Endothelial cell of umbilical vein (primary cell): ENCODE data around the gene RPLP2. TPM values are rescaled to one million over a fixed set of nuclear protein-coding genes. Genes with fewer than 3 reads are reported as not detected.

ENCODE experiments used
- BruUV-seq: library from RNA; stranded (reverse); fragments of 400-500 nt; replicated peaks from 2 replicates; lab custom pipeline; 2021; lab: Mats Ljungman, UMichigan
- CTCF ChIA-PET: fragments of 300-600, 350-600 bp; sonication (Branson Sonifier 250); formaldehyde crosslinking; loops from one replicate; lab custom pipeline; 2021; ENCODE audit warnings: antibody characterized with exemption, inconsistent platforms; lab: Charles Lee
- POLR2A ChIA-PET: fragments of 300-600, 350-600 bp; sonication (Branson Sonifier 250); formaldehyde crosslinking; loops from one replicate; lab custom pipeline; 2021; ENCODE audit warnings: antibody characterized with exemption, inconsistent platforms; lab: Charles Lee
- DNase-seq: peaks from one replicate; pipeline ENCODE4 v3.0.0-alpha.2; 2011; ENCODE audit warnings: low read depth, low spot score
- FAIRE-seq: peaks from 2 replicates; lab custom pipeline; 2011; peaks lifted over from hg19 to GRCh38; lab: Jason Lieb, UNC
- H2AFZ ChIP-seq: 2 replicates; pipeline ENCODE4 v1.6.0; 2012; ENCODE audit warnings: low read depth, low read length, control low read depth, inconsistent platforms
- H3K27ac ChIP-seq: 2 replicates; pipeline ENCODE4 v1.5.1; 2011; ENCODE audit warnings: low read depth, mild to moderate bottlenecking, control low read depth, low read length, moderate library complexity; ENCODE audit not compliant: insufficient read depth
- H3K27me3 ChIP-seq, 2 experiments: 2 replicates each; pipeline versions ENCODE4 v1.6.0 to v1.6.1; 2011; ENCODE audit warnings: low read length in 2 of 2, mixed read lengths in 1 of 2; ENCODE audit not compliant: control insufficient read depth in 2 of 2, insufficient read depth in 2 of 2
- H3K36me3 ChIP-seq, 2 experiments: 2 replicates in 1 of 2; 3 replicates in 1 of 2; pipeline ENCODE4 v1.5.1; 2011; ENCODE audit warnings: low read length in 2 of 2, mild to moderate bottlenecking in 1 of 2, moderate library complexity in 1 of 2; ENCODE audit not compliant: control insufficient read depth in 2 of 2, insufficient read depth in 2 of 2; ENCODE audit errors: extremely low read depth in 1 of 2
- H3K4me1 ChIP-seq: 3 replicates; pipeline ENCODE4 v1.5.1; 2011; ENCODE audit warnings: mild to moderate bottlenecking, low read length; ENCODE audit not compliant: control insufficient read depth, insufficient read depth; ENCODE audit errors: extremely low read depth
- H3K4me2 ChIP-seq: 2 replicates; pipeline ENCODE4 v1.6.1; 2011; ENCODE audit warnings: low read length, control low read depth, mixed read lengths; ENCODE audit not compliant: insufficient read depth
- H3K4me3 ChIP-seq, 3 experiments: fragments of 200-600 bp in 1 of 3; sonication (generic), shearing (Covaris generic) in 1 of 3; replicated peaks in 1 of 3; 2 replicates each; pipeline ENCODE4 v1.5.1; 2011 to 2016; ENCODE audit warnings: control low read depth in 3 of 3, low read length in 3 of 3, mild to moderate bottlenecking in 2 of 3, inconsistent platforms in 1 of 3, low read depth in 1 of 3, moderate library complexity in 1 of 3; ENCODE audit not compliant: insufficient read depth in 1 of 3
- H3K79me2 ChIP-seq: 2 replicates; pipeline ENCODE4 v1.6.0; 2012; ENCODE audit warnings: low read length, inconsistent platforms; ENCODE audit not compliant: control insufficient read depth, insufficient read depth
- H3K9ac ChIP-seq: replicated peaks from 2 replicates; pipeline ENCODE3; 2011; ENCODE audit warnings: low read length, control low read depth; ENCODE audit not compliant: insufficient read depth; ENCODE audit errors: extremely low read depth
- H3K9me1 ChIP-seq: replicated peaks from 3 replicates; pipeline ENCODE4 v1.6.0; 2011; ENCODE audit warnings: mild to moderate bottlenecking, low read length; ENCODE audit not compliant: control insufficient read depth, insufficient read depth; ENCODE audit errors: extremely low read depth
- H3K9me3 ChIP-seq: replicated peaks from 2 replicates; pipeline ENCODE4 v1.5.1; 2012; ENCODE audit warnings: low read length, inconsistent platforms; ENCODE audit not compliant: control insufficient read depth, insufficient read depth
- H4K20me1 ChIP-seq: replicated peaks from 2 replicates; pipeline ENCODE3; 2011; ENCODE audit warnings: mild to moderate bottlenecking, low read length; ENCODE audit not compliant: control insufficient read depth, insufficient read depth; ENCODE audit errors: extremely low read depth
- EZH2 ChIP-seq: IDR thresholded peaks from 2 replicates; pipeline ENCODE4 v1.6.1; 2012; ENCODE audit warnings: borderline replicate concordance, low read depth, mild to moderate bottlenecking, moderate library complexity, low read length, inconsistent platforms; ENCODE audit not compliant: severe bottlenecking
- FOS ChIP-seq: IDR thresholded peaks from 2 replicates; pipeline ENCODE4 v1.6.1; 2011; ENCODE audit warnings: mild to moderate bottlenecking, low read length, moderate library complexity, borderline replicate concordance; ENCODE audit not compliant: insufficient read depth
- GATA2 ChIP-seq: IDR thresholded peaks from 2 replicates; pipeline ENCODE4 v1.7.0; 2011; ENCODE audit warnings: low read depth, mild to moderate bottlenecking, moderate library complexity, mixed read lengths, low read length; ENCODE audit not compliant: insufficient read length, insufficient read depth
- JUN ChIP-seq: IDR thresholded peaks from 2 replicates; pipeline ENCODE4 v1.6.1; 2011; ENCODE audit warnings: borderline replicate concordance, low read depth; ENCODE audit not compliant: insufficient read length, insufficient read depth
- MYC ChIP-seq: IDR thresholded peaks from one replicate; pipeline ENCODE4 v1.6.1; 2011; ENCODE audit warnings: mild to moderate bottlenecking, low read depth, low read length
- POLR2A ChIP-seq: IDR thresholded peaks from 2 replicates; pipeline ENCODE4 v1.6.1; 2012; ENCODE audit warnings: low read depth, mild to moderate bottlenecking, control low read depth, low read length
- POLR2AphosphoS5 ChIP-seq: IDR thresholded peaks from 2 replicates; pipeline ENCODE4 v1.6.1; 2012; ENCODE audit warnings: low read depth, mild to moderate bottlenecking, control low read depth, low read length, moderate library complexity; ENCODE audit not compliant: insufficient read depth
- dilution Hi-C: fragments of 300-500 bp; cut with MboI; formaldehyde crosslinking; loops from one replicate; pipeline ENCODE4 v1.15.0; 2019; ENCODE audit warnings: low sequenced_read_pairs; ENCODE audit not compliant: extremely low pct_ligation_motif_present
- intact Hi-C: fragments of 100-400 bp; cut with micrococcal nuclease; formaldehyde crosslinking; loops from one replicate; pipeline ENCODE4 v1.10.0; 2022
- polyA plus RNA-seq, 4 experiments: library from polyadenylated mRNA; depleted of rRNA in 3 of 4; stranded (reverse) in 3 of 4; unstranded in 1 of 4; fragments of >200 nt; gene quantifications; 2 replicates each; pipeline versions ENCODE4 v1.2.1 to v1.2.3, GENCODE V29; 2011 to 2012; ENCODE audit warnings: missing spikeins in 1 of 4
- total RNA-seq: library from RNA; stranded (reverse); gene quantifications from 2 replicates; pipeline ENCODE4 v1.2.3, GENCODE V29; 2021
- TF ChIP-seq, protein P1 (sequence below), 2 donors: IDR thresholded peaks; 1 replicate in 1 of 2; 2 replicates in 1 of 2; pipeline ENCODE4 v1.5.1; 2011; ENCODE audit warnings: low read length in 2 of 2, mild to moderate bottlenecking in 2 of 2, moderate library complexity in 2 of 2, control low read depth in 1 of 2, inconsistent platforms in 1 of 2, low read depth in 1 of 2; ENCODE audit not compliant: insufficient read depth in 1 of 2; ENCODE audit errors: extremely low read depth in 1 of 2
- TF ChIP-seq, protein P2 (sequence below): IDR thresholded peaks from 2 replicates; pipeline ENCODE4 v1.6.1; 2011; ENCODE audit not compliant: insufficient read depth, insufficient read length

The RPLP2 gene
- total and polyA plus RNA-seq, 2 donors (not counting 3 experiments of a cell fraction or from before 2014, with no cell fraction given) = 1,579 to 1,739 TPM

DNA sequence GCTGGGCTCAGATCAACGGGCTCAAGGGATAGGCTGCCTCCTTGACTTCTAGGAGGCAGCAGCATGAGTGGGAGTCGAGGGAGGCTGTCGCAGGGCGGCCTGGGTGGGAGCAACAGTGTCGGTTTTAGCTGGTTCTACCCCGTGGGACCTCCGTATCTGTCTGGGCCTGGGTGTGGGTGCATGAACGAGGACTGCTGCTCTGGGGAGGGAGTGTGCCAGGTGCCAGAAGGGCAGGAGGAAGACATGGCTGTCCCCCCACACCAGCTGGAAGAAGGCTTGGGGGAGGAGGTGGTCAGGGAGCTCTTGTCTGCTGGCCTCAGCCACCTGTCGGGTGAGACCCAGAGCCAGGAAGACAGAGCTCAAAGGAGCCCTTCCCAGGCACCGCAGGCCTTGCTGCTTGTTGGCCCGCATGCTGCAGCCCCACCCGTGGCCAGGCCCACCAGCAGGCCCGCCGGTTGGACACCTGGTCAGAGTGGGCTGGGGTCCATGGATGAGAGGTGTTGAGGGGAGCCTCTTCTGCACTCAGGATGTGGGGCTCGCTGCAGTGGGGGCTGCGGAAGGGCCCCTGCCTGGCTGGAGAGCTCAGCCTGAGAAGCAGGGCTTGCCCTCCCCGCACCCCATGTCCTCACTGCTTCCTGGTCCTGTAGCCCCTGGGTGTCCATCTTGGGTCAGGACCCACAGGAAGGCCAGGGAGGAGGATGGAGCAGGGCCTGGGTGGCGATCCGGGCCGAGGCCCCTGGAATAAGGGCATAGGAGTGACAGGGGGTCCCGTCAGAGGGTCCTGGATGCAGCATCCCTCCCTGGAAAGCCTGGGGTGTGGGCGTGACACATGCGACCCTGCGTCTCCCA lies 23.3 kb upstream of the RPLP2 start:
- no peaks in the 10 kb centered on the region for H3K27me3 ChIP-seq
- H3K27ac ChIP-seq = no peak overlapping the region
- DNase-seq (no peak), FAIRE-seq (no peak)
- H3K4me1 ChIP-seq = no peaks in the 10 kb centered on the region
- H3K4me3 ChIP-seq = no peak overlapping the region
- POLR2A ChIA-PET = no interaction called here
- H3K79me2 ChIP-seq = no peaks in the 10 kb centered on the region
- CTCF ChIA-PET = interaction anchor here (1.9 kb wide), 1 partner anchor 11 kb away, joined by 9 read pairs; the partner anchor contains the start of gene SLC25A22
- intact Hi-C loops (no loop called here), dilution Hi-C loops (no loop called here)
- TF ChIP-seq EZH2 (no peak), POLR2A (peak; percentile 5)
- no peak overlapping the region for H2AFZ ChIP-seq
- no peak overlapping the region for H3K4me2 ChIP-seq
- no TSS peak for BruUV-seq
- H3K9me3 ChIP-seq = no peaks in the 10 kb centered on the region
- no peaks in the 10 kb centered on the region for H3K36me3 ChIP-seq
- H4K20me1 ChIP-seq = no peaks in the 10 kb centered on the region
- no peak overlapping the region for H3K9ac ChIP-seq
- H3K9me1 ChIP-seq = no peaks in the 10 kb centered on the region

DNA sequence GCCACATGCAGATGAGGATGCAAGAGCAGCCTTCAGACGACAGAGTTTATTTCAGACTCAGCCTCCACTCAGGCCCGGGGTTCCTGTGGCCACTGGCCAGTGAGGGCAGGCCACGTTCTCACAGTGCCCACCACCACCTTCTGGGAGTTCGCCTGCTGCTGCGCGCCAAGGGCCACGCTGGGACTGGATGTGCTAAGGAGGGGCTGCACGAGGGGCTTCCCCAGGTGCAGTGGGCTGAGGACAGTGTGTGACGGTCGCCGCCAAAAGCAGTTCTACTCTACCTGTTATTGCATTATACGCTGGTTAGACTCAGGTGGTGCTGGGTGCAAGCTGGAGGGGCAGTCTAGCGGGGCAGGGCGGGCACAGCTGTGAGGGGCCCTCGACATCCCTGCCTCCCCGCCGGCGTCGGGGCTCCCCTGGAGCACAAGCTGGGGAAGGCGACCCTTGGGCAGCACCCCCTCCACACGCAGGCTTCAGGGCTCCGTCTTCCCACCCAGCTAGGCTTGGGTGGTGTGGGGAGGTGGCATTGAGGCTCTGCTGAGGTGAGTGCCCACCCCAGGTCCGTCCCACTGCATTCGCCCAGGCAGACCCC lies 22.6 kb upstream of the RPLP2 start:
- FAIRE-seq = no peak
- Histone ChIP-seq H3K27me3 (no peaks in the 10 kb centered on the region), H3K4me1 (no peaks in the 10 kb centered on the region), H3K36me3 (no peaks in the 10 kb centered on the region), H3K4me2 (no peak overlapping the region), H2AFZ (no peak overlapping the region), H4K20me1 (no peaks in the 10 kb centered on the region), H3K9ac (no peak overlapping the region), H3K27ac (no peak overlapping the region), H3K79me2 (no peaks in the 10 kb centered on the region), H3K9me1 (no peaks in the 10 kb centered on the region), H3K9me3 (no peaks in the 10 kb centered on the region), H3K4me3 (no peak overlapping the region)
- dilution Hi-C loops = no loop called here
- POLR2A ChIA-PET = no interaction called here
- no peak for DNase-seq
- CTCF ChIA-PET = no interaction called here
- no peak for TF ChIP-seq EZH2
- no peak for TF ChIP-seq POLR2A
- TF ChIP-seq GATA2 = no peak
- TF ChIP-seq, protein P1, sequence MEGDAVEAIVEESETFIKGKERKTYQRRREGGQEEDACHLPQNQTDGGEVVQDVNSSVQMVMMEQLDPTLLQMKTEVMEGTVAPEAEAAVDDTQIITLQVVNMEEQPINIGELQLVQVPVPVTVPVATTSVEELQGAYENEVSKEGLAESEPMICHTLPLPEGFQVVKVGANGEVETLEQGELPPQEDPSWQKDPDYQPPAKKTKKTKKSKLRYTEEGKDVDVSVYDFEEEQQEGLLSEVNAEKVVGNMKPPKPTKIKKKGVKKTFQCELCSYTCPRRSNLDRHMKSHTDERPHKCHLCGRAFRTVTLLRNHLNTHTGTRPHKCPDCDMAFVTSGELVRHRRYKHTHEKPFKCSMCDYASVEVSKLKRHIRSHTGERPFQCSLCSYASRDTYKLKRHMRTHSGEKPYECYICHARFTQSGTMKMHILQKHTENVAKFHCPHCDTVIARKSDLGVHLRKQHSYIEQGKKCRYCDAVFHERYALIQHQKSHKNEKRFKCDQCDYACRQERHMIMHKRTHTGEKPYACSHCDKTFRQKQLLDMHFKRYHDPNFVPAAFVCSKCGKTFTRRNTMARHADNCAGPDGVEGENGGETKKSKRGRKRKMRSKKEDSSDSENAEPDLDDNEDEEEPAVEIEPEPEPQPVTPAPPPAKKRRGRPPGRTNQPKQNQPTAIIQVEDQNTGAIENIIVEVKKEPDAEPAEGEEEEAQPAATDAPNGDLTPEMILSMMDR (IDR thresholded peaks at IDR 0.05; ENCODE audit: extremely low read depth in 1 of 2, insufficient read depth in 1 of 2, low read depth in 1 of 2, low read length in 2 of 2) = no peak
- no peak for TF ChIP-seq MYC
- TF ChIP-seq POLR2AphosphoS5 = no peak
- TF ChIP-seq JUN = no peak
- TF ChIP-seq FOS = no peak
- TF ChIP-seq, protein P2, sequence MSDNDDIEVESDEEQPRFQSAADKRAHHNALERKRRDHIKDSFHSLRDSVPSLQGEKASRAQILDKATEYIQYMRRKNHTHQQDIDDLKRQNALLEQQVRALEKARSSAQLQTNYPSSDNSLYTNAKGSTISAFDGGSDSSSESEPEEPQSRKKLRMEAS = no peak
- no TSS peak for BruUV-seq
- intact Hi-C loops = no loop called here
